Caco-2 (cell line): Measurements from ENCODE around the gene KANSL3. TPM values are rescaled to one million over a fixed set of nuclear protein-coding genes. Genes with fewer than 3 reads are reported as not detected.
"Not testable (repeated sequence)": the region's sequence is repeated elsewhere in the genome, so short reads cannot be mapped to it uniquely, and the experiment has no call there.

Experiments used
- BruUV-seq: library from RNA; stranded (reverse); fragments of 400-500 nt; replicated peaks from 2 replicates; lab custom pipeline; 2021; lab: Mats Ljungman, UMichigan
- CTCF ChIA-PET: fragments of 300-600 bp; sonication (Branson Sonifier 250); formaldehyde crosslinking; loops from one replicate; lab custom pipeline; 2022; ENCODE audit warnings: antibody characterized with exemption; lab: Charles Lee
- POLR2A ChIA-PET: fragments of 300-600 bp; sonication (Branson Sonifier 250); formaldehyde crosslinking; loops from one replicate; lab custom pipeline; 2022; ENCODE audit warnings: antibody characterized with exemption; lab: Charles Lee
- DNase-seq, 2 experiments: peaks; one replicate each; pipeline versions ENCODE4 v3.0.0 to v3.0.0-alpha.2; 2020 to 2022
- H3K27me3 ChIP-seq: replicated peaks from 2 replicates; pipeline ENCODE4 v1.6.0; 2011; ENCODE audit warnings: low read length; ENCODE audit not compliant: control insufficient read depth, insufficient read depth
- H3K36me3 ChIP-seq: 2 replicates; pipeline ENCODE4 v1.5.1; 2011; ENCODE audit warnings: low read length; ENCODE audit not compliant: control insufficient read depth, insufficient read depth
- H3K4me1 ChIP-seq: fragments of 250-450 bp; sonication (Bioruptor Pico); 2 replicates; pipeline ENCODE4 v1.5.1; 2020; ENCODE audit warnings: mild to moderate bottlenecking
- H3K4me3 ChIP-seq: 2 replicates; pipeline ENCODE4 v1.5.1; 2011; ENCODE audit warnings: low read depth, mild to moderate bottlenecking, control low read depth, low read length
- H3K9me3 ChIP-seq: fragments of 250-450 bp; sonication (Bioruptor Pico); 2 replicates; pipeline ENCODE4 v1.5.1; 2020; ENCODE audit warnings: mild to moderate bottlenecking, moderate library complexity
- H3K27ac Mint-ChIP-seq: one replicate; pipeline ENCODE4 v1.8.0; 2022; ENCODE audit warnings: mixed read lengths; ENCODE audit not compliant: unreplicated experiment
- H3K27me3 Mint-ChIP-seq: one replicate; pipeline ENCODE4 v1.8.0; 2022; ENCODE audit warnings: mixed read lengths; ENCODE audit not compliant: insufficient read depth, unreplicated experiment
- H3K36me3 Mint-ChIP-seq: one replicate; pipeline ENCODE4 v1.8.0; 2022; ENCODE audit warnings: mild to moderate bottlenecking, mixed read lengths; ENCODE audit not compliant: insufficient read depth, unreplicated experiment
- H3K4me1 Mint-ChIP-seq: one replicate; pipeline ENCODE4 v1.8.0; 2022; ENCODE audit warnings: low read depth, mixed read lengths; ENCODE audit not compliant: unreplicated experiment
- H3K4me3 Mint-ChIP-seq: one replicate; pipeline ENCODE4 v1.8.0; 2022; ENCODE audit warnings: mild to moderate bottlenecking, moderate library complexity, mixed read lengths; ENCODE audit not compliant: unreplicated experiment
- H3K9me3 Mint-ChIP-seq: one replicate; pipeline ENCODE4 v1.8.0; 2022; ENCODE audit warnings: mixed read lengths; ENCODE audit not compliant: unreplicated experiment
- intact Hi-C: fragments of 100-400 bp; cut with micrococcal nuclease; formaldehyde crosslinking; loops from one replicate; pipeline ENCODE4 v1.10.0; 2022; ENCODE audit not compliant: unreplicated experiment
- total RNA-seq: library from RNA; stranded (reverse); gene quantifications from 2 replicates; pipeline ENCODE4 v1.2.3, GENCODE V29; 2022
- TF ChIP-seq, protein P1 (sequence below), 2 experiments: fragments of 200-600 bp in 1 of 2; IDR thresholded peaks; 1 replicate in 1 of 2; 2 replicates in 1 of 2; pipeline versions ENCODE4 v1.5.1 to v1.8.0; 2011 to 2022; ENCODE audit warnings: antibody characterized with exemption in 1 of 2, control low read depth in 1 of 2, inconsistent platforms in 1 of 2, low read depth in 1 of 2, low read length in 1 of 2, mild to moderate bottlenecking in 1 of 2, moderate library complexity in 1 of 2; ENCODE audit not compliant: insufficient read depth in 1 of 2, severe bottlenecking in 1 of 2, unreplicated experiment in 1 of 2

The KANSL3 gene
- total RNA-seq, 1 experiment from 2014 or later: 48.6 TPM

DNA sequence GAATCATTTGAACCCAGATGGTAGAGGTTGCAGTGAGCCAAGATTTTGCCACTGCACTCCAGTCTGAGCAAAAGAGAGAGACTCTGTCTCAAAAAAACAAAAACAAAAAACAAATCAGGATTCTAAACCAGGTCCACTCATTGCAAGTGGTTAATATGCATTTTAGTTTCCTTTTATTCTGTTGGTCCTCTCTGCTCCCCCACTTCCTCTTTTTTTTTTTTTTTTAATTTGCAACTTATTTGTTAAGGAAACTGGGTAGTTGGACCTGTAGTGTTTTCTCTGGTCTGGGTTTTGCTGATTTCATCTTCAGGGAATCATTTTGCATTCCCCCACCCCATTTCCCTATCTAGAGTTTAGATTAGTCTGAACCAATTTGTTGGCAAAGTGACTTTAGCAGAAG is 18.4 kb upstream of the KANSL3 start:
- TF ChIP-seq, protein P1, sequence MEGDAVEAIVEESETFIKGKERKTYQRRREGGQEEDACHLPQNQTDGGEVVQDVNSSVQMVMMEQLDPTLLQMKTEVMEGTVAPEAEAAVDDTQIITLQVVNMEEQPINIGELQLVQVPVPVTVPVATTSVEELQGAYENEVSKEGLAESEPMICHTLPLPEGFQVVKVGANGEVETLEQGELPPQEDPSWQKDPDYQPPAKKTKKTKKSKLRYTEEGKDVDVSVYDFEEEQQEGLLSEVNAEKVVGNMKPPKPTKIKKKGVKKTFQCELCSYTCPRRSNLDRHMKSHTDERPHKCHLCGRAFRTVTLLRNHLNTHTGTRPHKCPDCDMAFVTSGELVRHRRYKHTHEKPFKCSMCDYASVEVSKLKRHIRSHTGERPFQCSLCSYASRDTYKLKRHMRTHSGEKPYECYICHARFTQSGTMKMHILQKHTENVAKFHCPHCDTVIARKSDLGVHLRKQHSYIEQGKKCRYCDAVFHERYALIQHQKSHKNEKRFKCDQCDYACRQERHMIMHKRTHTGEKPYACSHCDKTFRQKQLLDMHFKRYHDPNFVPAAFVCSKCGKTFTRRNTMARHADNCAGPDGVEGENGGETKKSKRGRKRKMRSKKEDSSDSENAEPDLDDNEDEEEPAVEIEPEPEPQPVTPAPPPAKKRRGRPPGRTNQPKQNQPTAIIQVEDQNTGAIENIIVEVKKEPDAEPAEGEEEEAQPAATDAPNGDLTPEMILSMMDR (IDR thresholded peaks at IDR 0.05; ENCODE audit: insufficient read depth in 1 of 2, low read depth in 1 of 2, low read length in 1 of 2, severe bottlenecking in 1 of 2, unreplicated experiment in 1 of 2): no peak
- no peaks in the 10 kb centered on the region for H3K9me3 ChIP-seq
- no peaks in the 10 kb centered on the region for H3K36me3 ChIP-seq
- H3K4me1 Mint-ChIP-seq: no peaks in the 10 kb centered on the region
- no peak overlapping the region for H3K4me3 Mint-ChIP-seq
- H3K36me3 Mint-ChIP-seq: no peaks in the 10 kb centered on the region
- no peaks in the 10 kb centered on the region for H3K4me1 ChIP-seq
- no peak for DNase-seq
- ChIA-PET POLR2A (no interaction called here), CTCF (no interaction called here)
- peaks cover 3% of the 10 kb centered on the region for H3K27me3 Mint-ChIP-seq
- H3K27ac Mint-ChIP-seq: no peak overlapping the region
- no TSS peak for BruUV-seq
- H3K9me3 Mint-ChIP-seq: no peaks in the 10 kb centered on the region
- H3K27me3 ChIP-seq: no peaks in the 10 kb centered on the region
- intact Hi-C loops: no loop called here
- no peak overlapping the region for H3K4me3 ChIP-seq

DNA sequence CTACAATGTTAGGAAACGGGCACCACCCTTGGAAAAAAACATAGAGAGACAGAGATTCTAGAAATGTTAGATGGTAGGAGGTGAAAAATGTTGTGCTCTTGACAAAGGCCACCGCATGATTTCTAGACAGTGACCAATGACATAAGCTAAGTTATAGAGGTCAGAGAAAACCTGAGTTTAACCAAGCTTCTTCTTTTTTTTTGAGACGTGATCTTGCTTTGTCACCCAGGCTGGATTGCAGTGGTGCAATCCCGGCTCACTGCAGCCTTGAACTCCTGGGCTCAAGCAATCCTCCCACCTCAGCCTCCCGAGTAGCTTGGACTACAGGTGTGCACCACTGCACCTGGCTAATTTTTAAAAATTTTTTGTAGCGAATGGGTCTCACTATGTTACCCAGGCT is 17.4 kb upstream of the KANSL3 start:
- DNase-seq: peak in 1 of 2 experiments; percentile 5
- peaks cover 3% of the 10 kb centered on the region for H3K27me3 Mint-ChIP-seq
- H3K4me3 ChIP-seq: no peak overlapping the region
- no peak overlapping the region for H3K4me3 Mint-ChIP-seq
- H3K4me1 Mint-ChIP-seq: no peaks in the 10 kb centered on the region
- no peaks in the 10 kb centered on the region for H3K36me3 Mint-ChIP-seq
- H3K27ac Mint-ChIP-seq: no peak overlapping the region
- ChIA-PET CTCF (no interaction called here), POLR2A (no interaction called here)
- H3K4me1 ChIP-seq: no peaks in the 10 kb centered on the region
- intact Hi-C loops: no loop called here
- no peaks in the 10 kb centered on the region for H3K36me3 ChIP-seq
- H3K9me3 Mint-ChIP-seq: no peaks in the 10 kb centered on the region
- no peaks in the 10 kb centered on the region for H3K9me3 ChIP-seq
- no TSS peak for BruUV-seq
- no peaks in the 10 kb centered on the region for H3K27me3 ChIP-seq
- TF ChIP-seq, protein P1 (IDR thresholded peaks at IDR 0.05; ENCODE audit: insufficient read depth in 1 of 2, low read depth in 1 of 2, low read length in 1 of 2, severe bottlenecking in 1 of 2, unreplicated experiment in 1 of 2): no peak

DNA sequence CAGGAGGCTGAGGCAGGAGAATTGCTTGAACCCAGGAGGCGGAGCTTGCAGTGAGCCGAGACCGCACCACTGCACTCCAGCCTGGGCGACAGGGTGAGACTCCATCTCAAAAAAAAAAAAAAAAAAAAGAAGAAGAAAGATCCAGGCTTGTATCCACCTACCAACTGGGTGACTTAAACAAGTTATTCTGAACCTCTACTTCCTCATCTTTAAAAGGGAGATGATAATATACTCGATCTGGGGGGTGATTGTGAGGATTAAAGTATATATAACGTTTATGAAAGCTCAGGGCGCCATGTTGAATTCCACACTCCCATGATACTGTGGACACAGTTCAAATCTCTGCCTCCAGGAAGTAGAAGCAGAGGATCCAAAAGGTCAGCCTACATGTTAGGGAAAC is 16.7 kb upstream of the KANSL3 start:
- H3K4me1 Mint-ChIP-seq, CTCF ChIA-PET, DNase-seq, H3K36me3 ChIP-seq, H3K27me3 Mint-ChIP-seq, H3K9me3 ChIP-seq, BruUV-seq, H3K4me3 Mint-ChIP-seq, H3K27me3 ChIP-seq, H3K9me3 Mint-ChIP-seq, H3K36me3 Mint-ChIP-seq, H3K27ac Mint-ChIP-seq, intact Hi-C loops, H3K4me3 ChIP-seq, H3K4me1 ChIP-seq, POLR2A ChIA-PET: not testable (repeated sequence)

DNA sequence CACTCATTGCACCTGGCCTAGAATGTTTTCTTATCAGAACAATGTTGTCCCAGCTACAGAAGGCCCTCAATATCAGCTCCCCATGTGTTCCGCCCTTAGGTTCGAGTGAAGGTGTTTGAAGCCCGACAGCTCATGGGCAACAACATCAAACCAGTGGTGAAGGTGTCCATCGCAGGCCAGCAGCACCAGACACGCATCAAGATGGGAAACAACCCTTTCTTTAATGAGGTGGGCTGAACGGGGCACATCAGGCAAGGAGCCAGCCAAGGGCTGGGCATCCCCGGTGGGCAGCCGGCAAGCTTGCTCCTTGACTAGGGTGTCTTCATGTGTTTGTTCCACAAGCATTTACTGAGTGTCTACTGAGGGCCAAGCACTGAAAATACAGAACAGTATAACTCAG is 13.7 kb upstream of the KANSL3 start:
- ChIA-PET CTCF (no interaction called here), POLR2A (no interaction called here)
- Histone ChIP-seq H3K27me3 (no peaks in the 10 kb centered on the region), H3K4me3 (no peak overlapping the region), H3K9me3 (no peaks in the 10 kb centered on the region), H3K36me3 (no peaks in the 10 kb centered on the region), H3K4me1 (no peaks in the 10 kb centered on the region)
- no peak for DNase-seq
- Mint-ChIP-seq H3K4me1 (no peaks in the 10 kb centered on the region), H3K4me3 (no peak overlapping the region), H3K27ac (no peak overlapping the region), H3K27me3 (peaks cover 3% of the 10 kb centered on the region), H3K9me3 (no peaks in the 10 kb centered on the region), H3K36me3 (no peaks in the 10 kb centered on the region)
- no TSS peak for BruUV-seq
- TF ChIP-seq, protein P1 (IDR thresholded peaks at IDR 0.05; ENCODE audit: insufficient read depth in 1 of 2, low read depth in 1 of 2, low read length in 1 of 2, severe bottlenecking in 1 of 2, unreplicated experiment in 1 of 2): no peak
- intact Hi-C loops: no loop called here
